ENCODE measurements around the gene OPRD1.
A peak's percentile ranks its signal among the peaks of the same experiment; 100 is the strongest.

OPRD1 gene

DNA sequence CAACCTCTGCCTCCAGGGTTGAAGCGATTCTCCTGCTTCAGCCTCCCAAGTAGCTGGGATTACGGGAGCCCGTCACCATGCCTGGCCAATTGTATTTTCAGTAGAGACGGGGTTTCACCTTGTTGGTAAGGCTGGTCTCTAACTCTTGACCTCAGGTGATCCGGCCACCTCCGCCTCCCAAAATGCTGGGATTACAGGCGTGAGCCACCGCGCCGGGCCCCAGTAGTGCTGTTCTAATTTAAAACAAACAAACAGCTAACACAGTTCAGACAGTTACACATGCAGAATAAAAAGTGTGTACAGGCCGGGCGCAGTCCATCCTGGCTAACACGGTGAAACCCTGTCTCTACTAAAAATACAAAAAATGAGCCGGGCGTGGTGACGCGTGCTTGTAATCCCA, 35.6 kb upstream of the OPRD1 start (continued):
- TF ChIP-seq ZNF449 (tag by site-specific recombination; IDR thresholded peaks at IDR 0.05) (no peak), ZNF510 (tag by site-specific recombination; IDR thresholded peaks at IDR 0.05; ENCODE audit: insufficient replicate concordance) (no peak)

DNA sequence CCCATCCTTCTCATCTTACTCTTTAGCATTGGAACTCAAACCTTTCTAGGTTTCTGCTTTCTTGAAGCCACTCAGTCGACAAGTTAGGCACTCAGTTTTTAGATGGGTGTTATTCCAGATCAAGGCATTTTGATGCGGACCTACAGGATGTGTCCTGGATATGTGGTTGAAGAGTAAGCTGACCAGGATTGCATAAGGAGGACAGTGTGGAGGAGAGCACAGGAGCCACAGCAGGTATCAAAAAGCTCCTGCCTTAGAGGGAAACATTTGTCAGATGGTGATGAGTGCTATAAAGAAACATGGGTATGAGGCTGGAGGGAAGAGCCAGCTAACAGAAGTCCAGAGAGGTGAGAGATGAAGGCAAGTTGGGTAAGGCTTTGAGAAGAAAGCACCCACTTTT, 33.9 kb upstream of the OPRD1 start:
- Histone ChIP-seq H3K9me3 (ENCODE audit: control insufficient read depth, insufficient read depth, low read depth, low read length) (no peaks in the 10 kb centered on the region), H3K36me3 (ENCODE audit: control insufficient read depth in 2 of 2, insufficient read depth in 1 of 2, low read length in 2 of 2) (peaks cover 4 to 33% of the 10 kb centered on the region in 2 experiments; a peak in 2 of 3 replicates), H3K27ac (ENCODE audit: extremely low read depth, low read depth, low read length) (no peak overlapping the region), H3K4me1 (ENCODE audit: control insufficient read depth, insufficient read depth, low read length) (no peaks in the 10 kb centered on the region), H3K4me3 (ENCODE audit: low read depth, low read length) (no peak overlapping the region)
- TF ChIP-seq ZNF600 (tag by site-specific recombination; IDR thresholded peaks at IDR 0.05): peak; percentile 86
- TF ChIP-seq ZNF148 (tag by site-specific recombination; IDR thresholded peaks at IDR 0.05; ENCODE audit: borderline replicate concordance): no peak
- ChIA-PET POLR2A (no interaction called here), CTCF (no interaction called here)

DNA sequence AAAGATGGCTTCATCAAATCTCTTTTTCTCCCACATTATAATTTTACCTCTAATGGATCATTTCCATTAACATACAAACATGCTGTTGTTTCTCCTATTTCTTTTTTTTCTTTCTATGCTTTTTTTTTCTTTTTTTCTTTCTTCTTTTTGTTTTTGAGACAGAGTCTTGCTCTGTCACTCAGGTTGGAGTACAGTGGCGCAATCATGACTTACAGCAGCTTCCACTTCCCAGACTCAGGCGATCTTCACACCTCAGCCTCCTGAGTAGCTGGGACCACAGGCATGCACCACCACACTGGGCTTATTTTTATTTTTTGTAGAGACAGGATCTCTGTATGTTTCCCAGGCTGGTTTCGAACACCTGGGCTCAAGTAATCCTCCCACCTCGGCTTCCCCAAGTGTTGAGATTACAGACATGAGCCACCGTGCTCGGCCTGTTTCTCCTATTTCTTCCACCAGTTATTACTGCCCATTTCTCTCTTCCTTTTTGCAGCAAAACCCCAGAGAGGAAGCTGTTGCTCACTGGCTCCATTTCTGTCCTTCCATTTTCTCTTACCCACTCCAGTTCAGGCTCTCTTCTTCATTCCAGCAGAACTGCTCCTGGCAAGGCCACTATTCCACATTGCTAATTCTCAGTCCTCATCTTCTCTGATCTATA, 32.1 kb upstream of the OPRD1 start:
- H3K4me1 ChIP-seq (ENCODE audit: control insufficient read depth, insufficient read depth, low read length): no peaks in the 10 kb centered on the region
- peaks cover 0 to 14% of the 10 kb centered on the region in 2 experiments; a peak in 2 of 3 replicates for H3K36me3 ChIP-seq (ENCODE audit: control insufficient read depth in 2 of 2, insufficient read depth in 1 of 2, low read length in 2 of 2)
- TF ChIP-seq ZNF221 (tag by site-specific recombination; IDR thresholded peaks at IDR 0.05; ENCODE audit: borderline replicate concordance) (no peak), ZNF558 (tag by site-specific recombination; IDR thresholded peaks at IDR 0.05) (no peak), ZNF274 (IDR thresholded peaks at IDR 0.05; ENCODE audit: low read length) (no peak), ZNF274 (tag by site-specific recombination; IDR thresholded peaks at IDR 0.05; ENCODE audit: borderline replicate concordance) (no peak), KLF7 (tag by site-specific recombination; IDR thresholded peaks at IDR 0.05; ENCODE audit: borderline replicate concordance) (no peak)
- H3K9me3 ChIP-seq (ENCODE audit: control insufficient read depth, insufficient read depth, low read depth, low read length): no peaks in the 10 kb centered on the region
- POLR2A ChIA-PET: no interaction called here
- H3K27ac ChIP-seq (ENCODE audit: extremely low read depth, low read depth, low read length): no peak overlapping the region
- CTCF ChIA-PET: interaction anchor here (0.7 to 1.0 kb wide), 2 partner anchors 97 to 261 kb away, joined by 4 to 5 read pairs; no protein-coding TSS in a partner anchor
- H3K4me3 ChIP-seq (ENCODE audit: low read depth, low read length): no peak overlapping the region

GRCh38 chr1:28781305-28781704, 30.7 kb upstream of the OPRD1 start:
- no peak for TF ChIP-seq ZNF121 (tag by site-specific recombination; IDR thresholded peaks at IDR 0.05)
- no peak for TF ChIP-seq KLF16 (tag by site-specific recombination; IDR thresholded peaks at IDR 0.05)
- TF ChIP-seq ZNF133 (tag by site-specific recombination; IDR thresholded peaks at IDR 0.05): no peak
- no peaks in the 10 kb centered on the region for H3K9me3 ChIP-seq (ENCODE audit: control insufficient read depth, insufficient read depth, low read depth, low read length)
- no peak overlapping the region for H3K27ac ChIP-seq (ENCODE audit: extremely low read depth, low read depth, low read length)
- no peak overlapping the region for H3K4me3 ChIP-seq (ENCODE audit: low read depth, low read length)
- no peaks in the 10 kb centered on the region; a peak in 1 of 3 replicates for H3K36me3 ChIP-seq (ENCODE audit: control insufficient read depth in 2 of 2, insufficient read depth in 1 of 2, low read length in 2 of 2)
- no peaks in the 10 kb centered on the region for H3K4me1 ChIP-seq (ENCODE audit: control insufficient read depth, insufficient read depth, low read length)
- POLR2A ChIA-PET: interaction anchor here (2.1 kb wide), 1 partner anchor 132 kb away, joined by 10 read pairs; the partner anchor contains the start of gene RNU11
- CTCF ChIA-PET: no interaction called here

Measured in HEK293 (cell line).